ENCODE measurements around the gene GIT1.

GIT1 gene

GRCh38 chr17:29571883-29572681, 17.4 kb downstream of the GIT1 start:
- H3K4me3 ChIP-seq (ENCODE audit: low read depth, low read length) = no peak overlapping the region
- TF ChIP-seq CTCF (IDR thresholded peaks at IDR 0.05; ENCODE audit: borderline replicate concordance, insufficient read depth, low read depth, low read length) = no peak

- no peak for TF ChIP-seq CTCF (IDR thresholded peaks at IDR 0.05; ENCODE audit: borderline replicate concordance, insufficient read depth, low read depth, low read length)
- no peak overlapping the region for H3K4me3 ChIP-seq (ENCODE audit: low read depth, low read length)
Measured at GRCh38 chr17:29571486-29571882, 18.0 kb downstream of the GIT1 start.

- TF ChIP-seq CTCF (IDR thresholded peaks at IDR 0.05; ENCODE audit: borderline replicate concordance, insufficient read depth, low read depth, low read length) = no peak
- H3K4me3 ChIP-seq (ENCODE audit: low read depth, low read length) = no peak overlapping the region
Measured at GRCh38 chr17:29570521-29570920, 18.9 kb downstream of the GIT1 start.

GRCh38 chr17:29569245-29569950, 20.1 kb downstream of the GIT1 start:
- peak overlapping the region; percentile 84 for H3K4me3 ChIP-seq (ENCODE audit: low read depth, low read length)
- no peak for TF ChIP-seq CTCF (IDR thresholded peaks at IDR 0.05; ENCODE audit: borderline replicate concordance, insufficient read depth, low read depth, low read length)

GRCh38 chr17:29568331-29569244, 20.9 kb downstream of the GIT1 start, which contains the start of gene TP53I13:
TP53I13 (plus strand) TSS chr17:29568701; CDS start chr17:29568759, 58 bp downstream.
- TF ChIP-seq CTCF (IDR thresholded peaks at IDR 0.05; ENCODE audit: borderline replicate concordance, insufficient read depth, low read depth, low read length) = no peak
- peak within 1 kb of the TSS; percentile 84 for H3K4me3 ChIP-seq (ENCODE audit: low read depth, low read length)

GRCh38 chr17:29567554-29568330, 21.7 kb downstream of the GIT1 start:
- peak overlapping the region; percentile 80 for H3K4me3 ChIP-seq (ENCODE audit: low read depth, low read length)
- TF ChIP-seq CTCF (IDR thresholded peaks at IDR 0.05; ENCODE audit: borderline replicate concordance, insufficient read depth, low read depth, low read length) = peak; percentile 64

All from GM12875 (cell line).